GM19193 (cell line): ENCODE results near the gene CTTNBP2.

Source experiments
- POLR2A ChIP-seq: IDR thresholded peaks from 4 replicates; pipeline ENCODE4 v1.6.1; 2011; ENCODE audit not compliant: insufficient read depth, insufficient read length; ENCODE audit errors: extremely low read depth

Gene CTTNBP2

DNA sequence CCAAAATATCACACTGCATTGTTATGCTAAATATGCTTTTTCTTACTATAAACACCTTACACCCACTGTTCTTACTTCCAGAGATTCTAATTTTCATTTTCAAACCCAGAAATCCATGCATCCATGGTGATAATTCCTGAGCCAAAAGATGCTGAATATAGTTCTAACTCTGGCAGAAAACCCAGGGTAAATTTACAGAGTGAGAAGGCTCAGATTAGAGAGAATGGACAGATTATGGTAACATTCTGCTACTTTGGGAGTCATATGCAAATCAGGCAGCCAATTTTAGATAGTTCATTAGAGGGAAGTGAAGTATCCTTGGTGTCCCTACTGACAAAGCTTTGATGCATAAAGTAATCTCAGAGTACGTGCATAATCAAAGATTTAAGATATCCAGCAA lies 15.4 kb upstream of the CTTNBP2 start:
- no peak for TF ChIP-seq POLR2A

DNA sequence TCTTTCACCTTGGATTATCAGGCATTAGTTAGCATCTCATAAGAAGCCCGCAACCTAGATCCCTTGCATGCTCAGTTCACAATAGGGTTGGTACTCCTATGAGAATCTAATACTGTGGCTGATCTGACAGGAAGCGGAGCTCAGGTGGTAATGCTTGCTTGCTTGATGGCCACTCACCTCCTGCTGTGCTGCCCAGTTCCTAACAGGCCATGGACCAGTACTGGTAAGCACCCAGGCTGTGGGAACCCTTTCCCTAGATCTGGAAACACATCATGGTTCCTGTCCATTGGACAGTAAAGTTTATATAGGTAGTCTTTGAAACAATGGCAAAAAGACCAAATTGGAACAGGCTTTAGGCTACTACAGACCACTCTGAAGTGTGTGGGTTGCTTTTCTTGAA lies 9.4 kb upstream of the CTTNBP2 start:
- no peak for TF ChIP-seq POLR2A

DNA sequence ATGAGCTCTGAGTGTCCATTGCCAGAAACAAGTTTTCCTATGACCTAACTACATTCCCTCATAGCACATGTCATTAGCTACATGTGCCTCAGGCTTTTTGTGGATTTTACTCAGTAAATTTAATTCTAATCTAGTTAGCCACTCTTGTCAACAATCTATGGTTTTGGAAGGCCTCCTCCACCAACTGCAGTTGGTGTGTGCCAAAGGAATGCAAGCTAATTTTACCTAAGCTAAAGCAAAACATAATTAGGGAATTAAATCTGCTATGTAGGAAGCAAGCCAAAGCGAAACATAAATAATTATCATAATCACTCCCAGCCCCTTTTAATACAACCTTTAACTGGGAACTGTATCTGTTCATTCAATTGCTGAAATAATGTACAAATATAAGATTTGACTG lies 3.5 kb upstream of the CTTNBP2 start:
- TF ChIP-seq POLR2A = no peak

DNA sequence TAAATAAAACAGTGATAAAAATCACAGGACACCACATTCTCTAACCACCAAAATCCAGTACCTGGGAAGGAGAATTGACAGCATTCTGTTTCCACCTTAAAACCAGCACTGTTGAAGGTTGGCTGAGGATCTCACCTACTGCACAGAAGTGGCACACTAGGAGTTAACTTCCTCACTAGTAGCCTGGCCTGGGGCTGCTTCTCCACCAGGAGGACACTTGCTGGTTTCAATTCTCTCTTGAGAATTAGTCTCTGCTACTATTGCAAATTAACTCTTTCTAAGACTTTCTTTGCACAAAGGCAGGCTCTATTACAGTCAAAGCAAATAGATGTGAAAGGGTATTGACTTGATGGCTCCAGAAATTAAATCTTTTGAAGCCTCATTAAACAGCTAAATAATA lies 2.3 kb upstream of the CTTNBP2 start:
- no peak for TF ChIP-seq POLR2A

DNA sequence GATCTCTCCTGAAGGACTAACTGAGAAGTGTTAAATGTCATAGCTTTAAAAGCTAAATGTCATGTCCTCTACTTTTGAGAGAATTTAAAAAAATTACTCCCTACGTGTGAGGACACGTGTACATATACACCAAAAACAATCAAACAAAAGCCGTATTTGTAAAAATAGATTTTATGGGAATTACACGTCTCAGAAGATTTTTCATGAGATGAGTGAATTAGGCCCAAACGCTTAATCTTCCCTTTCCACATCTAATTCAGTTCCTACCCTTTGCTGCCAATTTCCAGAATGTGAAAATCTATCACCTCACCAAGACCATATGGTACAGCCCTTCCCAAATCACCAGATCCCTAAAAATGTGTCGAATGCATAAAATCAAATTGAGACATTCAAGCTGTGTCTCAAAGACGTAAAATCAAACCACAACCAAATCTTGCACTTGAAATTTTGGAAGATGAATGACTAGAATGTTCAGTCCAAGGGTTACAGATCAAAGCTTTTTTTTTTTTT lies 1.0 kb upstream of the CTTNBP2 start:
- TF ChIP-seq POLR2A = no peak

DNA sequence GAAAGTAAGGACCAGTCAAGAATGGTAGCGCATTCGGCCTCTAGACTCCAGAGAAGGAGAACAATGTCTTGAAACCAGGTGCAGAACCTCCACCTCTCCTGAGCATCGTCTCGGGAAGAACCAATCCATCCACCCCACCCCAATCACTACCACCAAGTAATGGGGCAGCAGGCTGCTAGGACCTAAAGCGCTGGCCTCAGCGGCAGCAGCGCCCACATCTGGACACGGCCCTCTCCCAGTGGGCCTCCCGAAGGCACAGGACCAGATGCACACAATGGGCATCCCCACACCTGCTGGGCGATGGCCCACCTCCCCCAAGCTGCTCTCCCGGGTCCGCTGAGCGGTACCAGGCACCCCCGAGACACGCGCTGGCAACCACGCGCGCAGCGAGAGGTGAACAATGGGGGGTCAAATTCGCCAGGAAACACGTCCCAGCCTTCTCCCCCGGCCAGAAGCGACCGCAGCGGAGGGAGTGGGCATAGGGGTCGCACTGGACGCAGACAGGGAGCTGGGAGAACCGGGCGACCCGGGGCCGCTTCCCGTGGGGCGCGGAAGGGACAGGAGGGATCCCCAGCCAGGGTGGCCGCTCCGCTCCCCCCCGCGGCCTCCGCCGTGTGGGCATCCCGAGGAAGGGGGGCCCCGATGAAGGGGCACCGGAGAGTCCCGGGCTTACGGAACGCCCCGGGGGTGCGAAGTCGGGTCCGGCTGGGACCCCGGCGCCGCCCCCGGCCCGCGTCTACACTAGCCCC lies 506 bp downstream of the CTTNBP2 start:
- TF ChIP-seq POLR2A = no peak

DNA sequence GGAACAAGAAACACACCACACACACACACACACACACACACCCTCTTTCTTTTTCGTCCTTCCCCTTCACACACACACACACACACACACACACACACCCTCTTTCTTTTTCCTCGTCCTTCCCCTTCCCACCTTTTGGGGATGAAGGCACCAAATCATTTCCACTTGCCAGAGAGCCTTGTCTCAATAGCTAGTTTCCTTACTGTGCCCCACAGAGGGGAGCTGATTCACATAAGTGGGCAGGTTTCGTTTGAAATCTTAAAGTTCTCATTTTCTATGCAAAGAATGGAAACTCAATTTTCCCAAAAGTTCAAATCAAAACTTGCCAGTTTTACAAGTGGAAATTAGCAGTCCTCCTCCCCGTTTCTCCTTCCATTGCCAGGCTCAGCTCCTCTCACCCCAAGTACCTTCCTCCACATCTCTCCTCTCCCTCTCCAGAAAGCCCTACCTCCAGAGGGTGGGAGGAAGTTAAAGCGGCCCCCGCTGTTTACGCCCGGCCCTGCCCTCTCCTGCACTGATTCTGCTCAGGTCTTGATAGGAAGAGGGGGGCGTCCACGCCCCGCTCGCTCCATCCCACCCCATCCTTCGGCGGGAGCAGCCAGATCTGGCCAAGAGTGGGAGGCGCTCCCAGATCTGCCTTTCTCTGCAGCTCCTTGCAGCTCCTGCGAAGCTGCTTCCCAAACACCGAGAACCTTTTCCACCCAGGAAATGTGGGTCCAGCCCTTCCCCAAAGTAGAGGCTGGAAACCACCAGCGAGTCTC lies 1.3 kb downstream of the CTTNBP2 start:
- TF ChIP-seq POLR2A = no peak

DNA sequence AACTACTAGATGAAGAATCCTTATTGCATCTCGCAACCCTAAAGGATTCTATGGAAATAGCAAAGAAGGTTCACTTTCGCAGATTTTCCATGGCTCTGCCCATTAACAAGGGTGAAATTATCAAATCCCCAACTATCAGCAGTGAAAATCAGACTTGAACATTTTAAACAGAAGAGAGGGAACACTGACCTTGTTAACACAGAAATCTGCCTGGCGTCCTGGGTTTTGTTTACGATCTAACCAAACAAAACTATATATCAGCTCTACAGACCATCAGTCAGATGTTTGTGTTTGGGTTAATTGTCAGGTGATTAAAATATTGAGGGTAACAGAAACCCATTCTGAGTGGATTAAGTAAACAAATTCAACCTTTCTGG lies 1.9 kb downstream of the CTTNBP2 start:
- TF ChIP-seq POLR2A = no peak

DNA sequence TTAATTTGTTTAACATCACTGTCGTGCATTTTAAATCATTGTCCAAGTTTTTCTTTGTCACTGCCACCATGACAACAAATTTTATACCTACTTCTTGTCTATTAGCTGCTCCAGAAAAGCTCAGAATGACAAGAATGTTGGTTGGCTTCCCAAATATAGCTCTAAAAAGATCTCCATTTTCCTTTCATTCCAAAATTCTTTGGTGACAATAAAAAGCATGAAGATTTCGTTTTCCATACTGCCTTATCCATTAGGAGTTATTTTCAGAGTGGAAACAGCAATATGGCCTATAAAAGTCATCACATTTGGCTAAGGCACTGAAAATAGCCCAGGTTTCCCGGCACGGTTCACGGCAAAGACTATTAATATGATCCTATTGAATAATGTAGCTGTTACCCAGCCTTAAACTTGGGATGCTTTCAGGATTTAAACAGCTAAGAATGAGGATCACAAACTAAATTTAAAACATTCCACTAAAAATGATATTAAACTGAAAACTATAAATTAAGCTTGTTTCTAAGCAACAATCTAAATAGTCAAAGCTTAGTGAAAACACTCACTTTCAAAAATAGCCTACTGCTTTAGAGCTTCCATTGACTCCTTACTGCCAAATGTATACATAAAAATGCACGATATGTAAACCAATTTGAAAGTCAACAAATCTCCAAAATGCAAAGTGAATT lies 2.7 kb downstream of the CTTNBP2 start:
- no peak for TF ChIP-seq POLR2A

DNA sequence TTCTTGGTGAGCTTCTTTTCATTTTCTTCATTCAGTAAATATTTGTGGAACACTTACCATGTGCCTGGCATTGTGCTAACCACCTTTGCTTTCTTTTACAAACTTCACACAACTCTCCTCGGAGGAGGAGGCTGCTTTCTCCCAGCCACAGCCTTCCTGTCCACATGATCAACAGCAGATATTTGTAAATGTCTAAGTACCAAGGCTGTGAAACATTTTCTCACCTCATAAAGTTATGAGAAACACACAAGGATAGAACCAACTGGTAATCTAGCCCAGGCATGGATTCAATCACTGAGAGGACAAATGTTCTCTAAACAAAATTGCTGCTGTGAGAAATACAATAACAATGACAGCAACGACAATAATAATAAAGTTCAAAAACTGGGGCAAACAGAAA lies 3.9 kb downstream of the CTTNBP2 start:
- TF ChIP-seq POLR2A = no peak

DNA sequence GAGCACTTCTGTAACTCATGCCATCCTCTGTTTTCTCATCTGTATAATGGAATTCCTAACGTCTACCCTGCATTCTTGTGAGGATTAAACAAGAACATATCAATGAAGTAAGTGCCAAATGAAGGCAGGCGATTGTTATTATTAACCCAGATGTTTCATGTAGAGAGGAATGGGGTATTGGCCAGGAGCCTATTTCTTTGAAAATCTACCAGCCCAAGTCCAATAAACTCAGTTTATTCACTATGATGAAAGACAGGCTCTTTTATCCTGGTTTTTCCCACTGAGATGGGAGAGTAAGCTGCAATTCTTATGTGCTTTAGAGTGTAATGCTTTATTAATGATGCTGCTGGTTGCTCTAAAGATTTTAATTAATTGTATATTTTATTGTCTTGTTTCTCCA lies 9.6 kb downstream of the CTTNBP2 start:
- no peak for TF ChIP-seq POLR2A

DNA sequence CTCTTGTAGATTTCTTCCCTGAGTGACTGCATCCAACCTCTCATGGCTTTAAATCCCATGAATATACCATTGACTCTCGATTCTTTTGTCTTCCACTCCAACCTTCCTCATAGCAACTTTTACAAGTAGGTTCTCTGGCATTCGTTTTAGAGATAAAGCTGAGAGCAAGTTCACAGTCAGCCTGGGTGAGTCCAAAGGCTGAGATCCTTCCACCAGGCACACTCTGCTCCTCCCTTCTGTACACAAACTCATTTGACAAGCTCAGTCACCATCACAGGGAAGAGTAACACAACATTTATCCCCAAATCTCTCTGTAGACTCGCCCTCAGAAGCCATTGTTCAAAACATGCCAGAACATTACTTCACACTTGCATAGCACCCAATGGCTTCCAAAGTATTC lies 10.9 kb downstream of the CTTNBP2 start:
- no peak for TF ChIP-seq POLR2A

DNA sequence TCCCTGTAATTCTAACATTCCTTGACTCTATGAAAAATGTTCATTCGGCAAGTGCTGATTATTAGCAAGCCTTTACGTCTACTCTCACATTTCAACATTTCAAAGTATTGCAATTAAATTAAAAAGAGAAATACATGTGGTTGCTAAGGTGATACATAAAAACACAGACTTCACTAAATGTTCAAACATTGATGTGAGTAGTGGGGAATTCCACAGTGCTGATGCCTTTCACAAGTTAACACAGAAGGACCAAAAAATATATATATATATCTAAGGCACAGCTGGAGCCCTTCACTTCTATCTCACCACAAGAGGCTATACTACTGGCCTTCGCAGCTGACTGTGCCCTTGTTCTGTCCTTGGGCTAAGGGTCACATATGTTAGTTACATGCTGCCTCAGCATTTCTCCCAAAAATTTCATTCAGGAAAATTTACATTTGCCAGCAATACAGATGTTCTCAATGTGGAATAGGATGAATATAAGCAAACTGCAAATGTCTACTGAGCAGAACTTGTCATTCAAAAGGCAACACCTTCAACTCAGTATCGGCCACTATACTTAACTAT lies 13.9 kb downstream of the CTTNBP2 start:
- TF ChIP-seq POLR2A = no peak

DNA sequence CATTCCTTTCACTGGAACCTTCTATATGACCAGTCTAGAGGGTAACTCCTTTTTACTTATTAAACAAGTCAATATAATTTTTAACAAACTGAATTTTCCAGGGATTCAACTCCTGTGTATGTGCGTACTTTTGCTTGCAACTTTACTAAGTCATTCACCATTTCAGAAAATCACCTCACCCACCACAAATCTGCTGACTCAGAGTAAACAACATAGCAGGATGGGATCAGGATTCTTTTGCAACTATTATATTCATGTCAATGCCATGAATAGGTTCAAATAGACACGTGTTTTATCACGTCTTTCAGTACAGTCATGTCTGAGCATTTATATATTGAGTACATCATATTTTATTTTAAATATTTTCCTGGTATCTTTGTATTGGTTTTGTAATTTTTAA lies 14.5 kb downstream of the CTTNBP2 start:
- TF ChIP-seq POLR2A = no peak

DNA sequence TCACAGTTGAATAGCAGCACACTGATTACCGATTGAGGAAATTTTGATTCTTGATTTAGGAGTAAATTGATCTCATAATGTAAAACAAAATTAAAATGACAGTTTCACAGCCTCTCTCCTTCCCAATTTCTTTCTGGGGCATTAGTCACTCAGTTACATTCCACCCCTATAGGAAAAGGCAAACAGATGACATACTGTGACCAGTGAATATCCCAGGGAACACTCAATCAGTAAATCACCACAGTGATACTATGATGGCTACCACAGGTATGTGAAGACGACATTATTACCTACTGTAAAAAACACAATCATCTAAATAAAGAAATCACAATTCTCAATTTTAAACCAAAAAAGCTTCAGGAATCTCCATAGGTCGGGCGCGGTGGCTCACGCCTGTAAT lies 15.5 kb downstream of the CTTNBP2 start:
- TF ChIP-seq POLR2A = no peak
